ENCODE measurements around the gene CPNE1. TPM values are rescaled to one million over a fixed set of nuclear protein-coding genes. Genes with fewer than 3 reads are reported as not detected.
"Not testable (repeated sequence)": the region's sequence is repeated elsewhere in the genome, so short reads cannot be mapped to it uniquely, and the experiment has no call there.

The CPNE1 gene
- 60.6 TPM for total RNA-seq
- long read RNA-seq, transcript CPNE1-204 (16 exons, 1,928 nt), result major isoform, 24 of 60 reads
- long read RNA-seq, partial matches to known transcripts, result 6 of 60 reads
- long read RNA-seq, other reads (novel, unspliced or antisense), result 26 of 60 reads

GRCh38 chr20:35664466-35665206, at the start of gene CPNE1, which contains the start of gene RBM12:
Gene CPNE1 (minus strand): TSS chr20:35664900. CDS start chr20:35632923, 31,977 bp downstream.
Gene RBM12 (minus strand): TSS chr20:35664900. CDS start chr20:35655322, 9,578 bp downstream.
- DNase-seq (peak; percentile 94), ATAC-seq (ENCODE audit: poor library complexity) (peak; percentile 98)
- intact Hi-C loops (cut with DNase I), result loop anchor here (5.0 kb wide), 1 partner anchor 47 kb away; the partner anchor contains the start of gene SPAG4

GRCh38 chr20:35714127-35714526, 49.4 kb upstream of the CPNE1 start:
- DNase-seq (no peak), ATAC-seq (ENCODE audit: poor library complexity) (no peak)
- intact Hi-C loops (cut with DNase I), result no loop called here

GRCh38 chr20:35713120-35713519, 48.4 kb upstream of the CPNE1 start:
- intact Hi-C loops (cut with DNase I); ATAC-seq (ENCODE audit: poor library complexity); DNase-seq: not testable (repeated sequence)

GRCh38 chr20:35711588-35712209, 47.0 kb upstream of the CPNE1 start:
- intact Hi-C loops (cut with DNase I), result loop anchor here (2.0 kb wide), 1 partner anchor 13 kb away; no protein-coding TSS in a partner anchor
- ATAC-seq (ENCODE audit: poor library complexity) (no peak), DNase-seq (no peak)

GRCh38 chr20:35710884-35711587, 46.3 kb upstream of the CPNE1 start:
- intact Hi-C loops (cut with DNase I), result loop anchor here (2.0 kb wide), 1 partner anchor 14 kb away; no protein-coding TSS in a partner anchor
- no peak for ATAC-seq (ENCODE audit: poor library complexity)

GRCh38 chr20:35710039-35710438, 45.3 kb upstream of the CPNE1 start:
- DNase-seq (no peak), ATAC-seq (ENCODE audit: poor library complexity) (no peak)
- intact Hi-C loops (cut with DNase I), result loop anchor here (2.0 kb wide), 1 partner anchor 15 kb away; no protein-coding TSS in a partner anchor

More at GRCh38 chr20:35710884-35711587, 46.3 kb upstream of the CPNE1 start:
- DNase-seq, result no peak

GRCh38 chr20:35709259-35709658, 44.6 kb upstream of the CPNE1 start:
- intact Hi-C loops (cut with DNase I), result no loop called here
- DNase-seq (no peak), ATAC-seq (ENCODE audit: poor library complexity) (no peak)

GRCh38 chr20:35708502-35708901, 43.8 kb upstream of the CPNE1 start:
- intact Hi-C loops (cut with DNase I), result no loop called here
- no peak for DNase-seq
- no peak for ATAC-seq (ENCODE audit: poor library complexity)

GRCh38 chr20:35706591-35707529, 42.2 kb upstream of the CPNE1 start:
- ATAC-seq (ENCODE audit: poor library complexity); intact Hi-C loops (cut with DNase I); DNase-seq: not testable (repeated sequence)

GRCh38 chr20:35705894-35706293, 41.2 kb upstream of the CPNE1 start:
- DNase-seq; ATAC-seq (ENCODE audit: poor library complexity); intact Hi-C loops (cut with DNase I): not testable (repeated sequence)

- intact Hi-C loops (cut with DNase I), result no loop called here
Measured at GRCh38 chr20:35704514-35705261, 40.0 kb upstream of the CPNE1 start.

GRCh38 chr20:35702824-35703695, 38.4 kb upstream of the CPNE1 start:
- DNase-seq, result no peak
- no peak for ATAC-seq (ENCODE audit: poor library complexity)
- intact Hi-C loops (cut with DNase I), result no loop called here

More at GRCh38 chr20:35704514-35705261, 40.0 kb upstream of the CPNE1 start:
- ATAC-seq (ENCODE audit: poor library complexity) (no peak), DNase-seq (no peak)

GRCh38 chr20:35702051-35702823, 37.5 kb upstream of the CPNE1 start:
- intact Hi-C loops (cut with DNase I), result no loop called here
- DNase-seq, result no peak
- ATAC-seq (ENCODE audit: poor library complexity), result no peak

- DNase-seq, result no peak
- ATAC-seq (ENCODE audit: poor library complexity), result no peak
- intact Hi-C loops (cut with DNase I), result no loop called here
Measured at GRCh38 chr20:35700625-35701148, 36.0 kb upstream of the CPNE1 start.

- no peak for DNase-seq
- intact Hi-C loops (cut with DNase I), result no loop called here
- no peak for ATAC-seq (ENCODE audit: poor library complexity)
Measured at GRCh38 chr20:35699957-35700624, 35.4 kb upstream of the CPNE1 start.

Data from Right ventricle myocardium superior (tissue), 1 donor.